Stimulated activated memory B cell treated with anti-CD40 and anti-IgM and Interleukin-4, amounts not matched to agents 10 μg/mL and 1 μg/mL and 100 μg/mL, for 72 hours (primary cell): ENCODE results near the gene ANXA2.

ENCODE experiments used
- ATAC-seq: fragments of 150-1000 bp; cut with Tn5 transposase; 2 replicates; pipeline ENCODE4 v1.10.0; 2021
- H3K27ac Mint-ChIP-seq: one replicate; pipeline ENCODE4 v1.8.0; 2022; ENCODE audit warnings: mild to moderate bottlenecking, mixed read lengths
- H3K27me3 Mint-ChIP-seq: one replicate; pipeline ENCODE4 v1.8.0; 2022; ENCODE audit warnings: mixed read lengths
- H3K36me3 Mint-ChIP-seq: one replicate; pipeline ENCODE4 v1.8.0; 2022; ENCODE audit warnings: mixed read lengths
- H3K4me1 Mint-ChIP-seq: one replicate; pipeline ENCODE4 v1.8.0; 2022; ENCODE audit warnings: mixed read lengths
- H3K4me3 Mint-ChIP-seq: one replicate; pipeline ENCODE4 v1.8.0; 2022; ENCODE audit warnings: mild to moderate bottlenecking, moderate library complexity, mixed read lengths
- H3K9me3 Mint-ChIP-seq: one replicate; pipeline ENCODE4 v1.8.0; 2022; ENCODE audit warnings: mixed read lengths

The ANXA2 gene

DNA sequence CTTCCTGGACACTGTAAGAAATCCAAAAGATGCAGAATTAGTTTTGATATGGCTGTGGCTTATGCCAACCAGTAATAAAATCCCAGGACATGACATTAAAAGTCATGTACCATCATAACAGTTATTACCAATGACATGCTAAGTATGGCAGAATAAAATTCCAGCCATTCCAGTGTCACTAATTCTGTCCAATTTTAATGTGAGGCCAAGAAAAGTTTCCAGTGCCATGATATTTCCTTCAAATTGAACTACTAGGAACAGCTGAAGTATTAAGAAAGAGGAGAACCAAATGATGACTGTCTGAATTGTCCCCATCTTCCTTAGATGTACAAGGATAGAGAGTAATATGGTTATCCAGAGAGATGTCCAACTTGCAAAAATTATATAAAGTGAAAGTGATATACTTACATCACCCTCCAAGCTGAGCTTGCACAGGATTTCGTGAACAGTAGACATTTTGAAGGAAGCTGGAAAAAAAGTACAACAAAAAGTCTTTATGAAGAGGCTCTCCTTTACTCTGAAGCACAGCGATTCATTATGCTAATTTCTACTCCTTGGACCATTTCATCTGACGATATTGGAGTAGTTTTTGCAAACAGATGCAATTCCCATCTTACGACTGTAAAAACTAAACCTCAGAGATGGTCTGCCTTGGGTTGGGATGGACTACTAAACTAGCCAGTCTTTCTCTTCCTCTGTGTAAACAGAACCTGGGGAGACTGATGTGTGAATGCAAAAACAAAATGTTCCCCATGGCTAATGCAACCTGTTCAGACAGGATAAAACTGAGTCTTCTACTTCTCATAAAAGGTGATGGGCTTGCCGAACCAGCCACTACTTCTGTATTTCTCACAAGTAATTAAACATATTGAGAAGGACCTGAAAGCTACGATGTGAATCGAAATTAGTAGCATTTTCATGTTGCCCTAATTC, 11.9 kb downstream of the ANXA2 start:
- Mint-ChIP-seq H3K27me3 (no peaks in the 10 kb centered on the region), H3K36me3 (peaks cover 55% of the 10 kb centered on the region), H3K4me3 (no peak overlapping the region), H3K27ac (no peak overlapping the region), H3K9me3 (no peaks in the 10 kb centered on the region), H3K4me1 (peaks cover 32% of the 10 kb centered on the region)
- ATAC-seq = no peak

DNA sequence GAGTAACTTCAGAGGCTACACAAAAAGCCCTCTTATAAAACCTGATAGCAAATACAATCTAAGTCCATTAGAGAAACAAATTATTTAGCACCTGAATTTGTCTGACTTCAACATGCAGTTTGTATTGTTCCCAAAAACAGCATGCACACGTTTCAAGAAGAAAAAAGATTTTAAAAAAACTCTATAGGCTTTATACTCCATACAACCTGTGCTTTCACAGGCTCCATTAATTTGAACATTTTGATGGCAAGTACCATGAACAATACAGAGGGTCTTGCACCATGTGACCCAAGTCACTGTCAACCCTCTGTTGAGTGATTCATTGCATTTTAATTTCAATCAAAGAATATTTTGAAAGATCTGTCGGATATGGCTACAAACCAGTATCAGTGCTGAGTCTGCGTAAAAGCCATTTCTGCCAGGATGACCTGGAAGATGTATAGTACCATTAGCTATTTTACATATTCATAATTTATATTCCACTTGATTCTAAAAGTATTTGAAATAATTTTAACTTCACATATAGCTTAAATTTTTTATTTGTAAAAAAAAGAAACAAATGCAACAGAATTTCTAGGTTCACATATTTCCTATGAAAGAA, 13.2 kb downstream of the ANXA2 start:
- Mint-ChIP-seq H3K4me3 (no peak overlapping the region), H3K27me3 (no peaks in the 10 kb centered on the region), H3K27ac (no peak overlapping the region), H3K36me3 (peaks cover 50% of the 10 kb centered on the region), H3K9me3 (no peaks in the 10 kb centered on the region), H3K4me1 (peaks cover 21% of the 10 kb centered on the region)
- no peak for ATAC-seq

- peaks cover 46% of the 10 kb centered on the region for H3K36me3 Mint-ChIP-seq
- peaks cover 15% of the 10 kb centered on the region for H3K4me1 Mint-ChIP-seq
- H3K27ac Mint-ChIP-seq = no peak overlapping the region
- H3K9me3 Mint-ChIP-seq = no peaks in the 10 kb centered on the region
- H3K27me3 Mint-ChIP-seq = no peaks in the 10 kb centered on the region
- ATAC-seq = no peak
- no peak overlapping the region for H3K4me3 Mint-ChIP-seq
These were observed 13.7 kb downstream of the ANXA2 start for GRCh38 chr15:60384053-60384452.

- Mint-ChIP-seq H3K36me3 (peaks cover 46% of the 10 kb centered on the region), H3K27me3 (no peaks in the 10 kb centered on the region), H3K4me3 (no peak overlapping the region), H3K9me3 (no peaks in the 10 kb centered on the region), H3K4me1 (peaks cover 8% of the 10 kb centered on the region), H3K27ac (no peak overlapping the region)
- ATAC-seq = no peak
These were observed 14.8 kb downstream of the ANXA2 start for GRCh38 chr15:60382773-60383674.

DNA sequence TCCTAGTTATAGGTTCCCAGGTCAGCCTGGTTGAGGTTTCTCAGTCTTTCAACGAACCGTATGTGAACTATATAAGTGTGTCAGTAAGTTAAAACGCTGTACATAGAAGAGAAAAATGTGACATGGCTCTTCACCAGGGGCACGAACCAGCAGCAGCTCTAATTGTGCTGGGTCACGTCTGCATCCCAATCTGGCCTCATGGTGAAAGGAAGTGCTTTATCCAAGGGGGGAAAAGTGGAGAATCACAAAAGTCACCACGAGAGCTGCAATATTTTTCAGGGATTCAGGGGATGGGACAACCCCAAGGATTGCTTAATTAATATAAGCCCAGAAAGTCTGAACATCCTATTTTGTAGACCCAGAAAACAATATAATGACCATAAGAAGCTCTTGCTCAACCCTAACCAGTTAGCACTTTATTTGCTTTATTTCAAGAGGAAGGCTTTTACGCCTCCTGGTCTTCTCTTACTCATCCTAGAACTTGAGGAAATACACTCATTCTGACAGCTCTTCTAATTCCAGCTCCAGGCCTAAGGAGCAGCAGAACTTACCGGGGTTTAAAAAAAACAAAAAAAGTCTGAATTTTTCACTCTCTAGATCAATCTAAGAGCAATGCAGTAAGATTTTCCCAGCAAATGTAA, 16.5 kb downstream of the ANXA2 start:
- peaks cover 45% of the 10 kb centered on the region for H3K36me3 Mint-ChIP-seq
- H3K9me3 Mint-ChIP-seq = no peaks in the 10 kb centered on the region
- no peaks in the 10 kb centered on the region for H3K4me1 Mint-ChIP-seq
- ATAC-seq = no peak
- no peak overlapping the region for H3K4me3 Mint-ChIP-seq
- no peak overlapping the region for H3K27ac Mint-ChIP-seq
- H3K27me3 Mint-ChIP-seq = no peaks in the 10 kb centered on the region

DNA sequence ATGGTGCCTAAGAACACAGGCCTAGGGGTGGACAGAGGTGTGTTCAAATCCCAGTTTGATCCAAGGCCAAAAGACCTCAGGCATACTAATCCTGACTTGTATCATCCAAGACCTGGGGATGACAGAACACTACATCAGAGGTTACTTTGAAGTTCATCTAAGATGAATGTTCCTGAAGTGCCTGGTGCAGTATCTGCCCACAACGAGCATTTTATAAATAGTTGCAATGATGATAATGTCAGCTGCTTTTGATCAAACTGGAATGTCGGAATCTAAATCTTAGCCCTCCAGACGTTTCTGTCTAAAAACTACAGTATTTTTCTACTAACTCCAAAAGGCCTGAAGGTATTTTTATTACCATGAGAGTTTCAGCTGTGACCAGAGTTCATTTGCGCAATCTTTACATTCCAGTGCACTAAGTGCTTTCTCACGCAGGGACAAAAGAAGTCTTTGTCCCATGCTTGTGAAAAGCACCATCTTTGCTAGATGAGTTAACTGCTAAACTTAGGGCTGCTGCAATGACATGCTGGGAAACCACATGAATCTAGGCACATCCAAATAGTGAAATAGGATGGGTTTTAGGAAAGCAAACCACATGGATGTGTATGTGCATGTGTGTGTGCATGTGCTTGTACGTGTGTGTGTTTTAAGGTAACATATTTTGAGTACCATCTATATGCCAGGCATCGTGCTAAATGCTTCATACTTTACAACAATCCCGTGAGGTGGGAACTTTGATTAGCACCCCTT, 18.1 kb downstream of the ANXA2 start:
- H3K27ac Mint-ChIP-seq = no peak overlapping the region
- H3K9me3 Mint-ChIP-seq = no peaks in the 10 kb centered on the region
- peaks cover 53% of the 10 kb centered on the region for H3K36me3 Mint-ChIP-seq
- H3K4me1 Mint-ChIP-seq = peaks cover 4% of the 10 kb centered on the region
- ATAC-seq = no peak
- H3K4me3 Mint-ChIP-seq = no peak overlapping the region
- H3K27me3 Mint-ChIP-seq = no peaks in the 10 kb centered on the region

GRCh38 chr15:60379185-60379524, 18.6 kb downstream of the ANXA2 start:
- Mint-ChIP-seq H3K4me1 (peaks cover 4% of the 10 kb centered on the region), H3K9me3 (no peaks in the 10 kb centered on the region), H3K27ac (no peak overlapping the region), H3K36me3 (peaks cover 52% of the 10 kb centered on the region), H3K4me3 (no peak overlapping the region), H3K27me3 (no peaks in the 10 kb centered on the region)
- ATAC-seq = no peak

- no peaks in the 10 kb centered on the region for H3K27me3 Mint-ChIP-seq
- no peaks in the 10 kb centered on the region for H3K9me3 Mint-ChIP-seq
- H3K36me3 Mint-ChIP-seq = peaks cover 48% of the 10 kb centered on the region
- no peak overlapping the region for H3K27ac Mint-ChIP-seq
- no peak overlapping the region for H3K4me3 Mint-ChIP-seq
- no peak for ATAC-seq
- H3K4me1 Mint-ChIP-seq = peaks cover 4% of the 10 kb centered on the region
These were observed 21.1 kb downstream of the ANXA2 start for GRCh38 chr15:60376677-60377095.

- Mint-ChIP-seq H3K27ac (no peak overlapping the region), H3K27me3 (no peaks in the 10 kb centered on the region), H3K9me3 (no peaks in the 10 kb centered on the region), H3K36me3 (peaks cover 52% of the 10 kb centered on the region), H3K4me1 (peaks cover 4% of the 10 kb centered on the region), H3K4me3 (no peak overlapping the region)
- no peak for ATAC-seq
These were observed 22.5 kb downstream of the ANXA2 start for GRCh38 chr15:60375306-60375705.

DNA sequence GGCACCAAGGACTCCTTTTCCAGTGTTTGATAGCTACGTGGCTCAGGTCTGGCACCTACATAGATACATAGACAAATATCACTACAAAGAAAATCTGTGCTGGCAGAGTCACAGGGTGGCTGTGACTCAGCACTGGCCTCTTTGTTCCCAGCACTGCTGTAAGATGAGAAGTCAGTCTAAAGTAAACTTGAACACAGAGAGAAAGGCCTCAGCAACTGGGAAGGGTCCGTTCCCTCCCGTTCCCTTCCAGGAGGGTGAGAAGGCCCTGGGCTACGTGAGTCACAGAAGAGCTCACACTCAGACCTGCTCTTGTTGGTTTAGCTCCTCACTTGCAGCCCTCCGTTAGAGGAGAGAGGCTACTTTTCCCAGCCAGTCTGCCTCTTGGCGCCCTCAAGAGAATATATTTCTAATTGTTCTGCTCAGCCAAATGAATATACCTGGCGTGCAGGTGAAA, 23.1 kb downstream of the ANXA2 start:
- H3K27me3 Mint-ChIP-seq = no peaks in the 10 kb centered on the region
- peaks cover 4% of the 10 kb centered on the region for H3K4me1 Mint-ChIP-seq
- no peak overlapping the region for H3K27ac Mint-ChIP-seq
- no peaks in the 10 kb centered on the region for H3K9me3 Mint-ChIP-seq
- no peak for ATAC-seq
- H3K4me3 Mint-ChIP-seq = no peak overlapping the region
- H3K36me3 Mint-ChIP-seq = peaks cover 52% of the 10 kb centered on the region

DNA sequence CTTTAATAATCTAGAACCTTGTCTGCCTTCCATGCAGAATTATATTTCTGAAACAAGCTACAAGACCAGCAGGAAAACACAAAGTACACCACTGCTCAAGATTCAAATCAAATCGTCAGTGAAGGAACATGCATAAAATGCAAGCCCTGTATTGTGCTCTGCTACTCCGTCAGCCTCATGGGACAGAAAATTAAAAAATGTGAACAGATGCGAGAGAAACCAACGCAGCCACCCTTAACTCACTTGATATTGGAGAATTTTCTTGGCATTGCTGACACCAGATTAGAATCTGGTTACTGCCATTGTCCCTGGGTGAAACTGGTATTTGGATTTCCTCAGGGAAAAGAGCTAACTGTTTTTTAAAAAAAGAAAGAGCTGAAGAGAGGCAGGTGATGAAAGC, 23.6 kb downstream of the ANXA2 start:
- peaks cover 4% of the 10 kb centered on the region for H3K4me1 Mint-ChIP-seq
- H3K27me3 Mint-ChIP-seq = no peaks in the 10 kb centered on the region
- no peak overlapping the region for H3K4me3 Mint-ChIP-seq
- peaks cover 55% of the 10 kb centered on the region for H3K36me3 Mint-ChIP-seq
- no peak overlapping the region for H3K27ac Mint-ChIP-seq
- H3K9me3 Mint-ChIP-seq = no peaks in the 10 kb centered on the region
- ATAC-seq = no peak

DNA sequence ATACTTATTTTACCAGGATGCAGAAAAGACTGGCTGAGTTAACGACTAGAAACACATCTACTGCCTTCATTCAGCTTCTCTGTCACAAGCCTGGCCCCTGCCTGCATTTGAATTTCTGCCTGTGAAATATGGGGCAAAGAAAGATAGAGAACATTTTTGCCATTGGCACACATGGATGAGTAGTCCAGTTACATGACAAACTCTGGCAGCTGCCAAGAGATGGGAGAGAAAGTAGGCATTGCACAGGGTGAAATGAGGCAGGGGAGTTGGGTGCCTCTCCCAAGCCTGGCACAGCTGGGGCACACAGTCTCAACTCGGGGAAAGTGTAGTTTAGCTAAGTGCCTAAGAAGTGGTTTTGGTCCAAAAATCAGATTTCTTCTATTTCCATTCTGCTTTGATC, 24.0 kb downstream of the ANXA2 start:
- no peaks in the 10 kb centered on the region for H3K27me3 Mint-ChIP-seq
- H3K36me3 Mint-ChIP-seq = peaks cover 57% of the 10 kb centered on the region
- no peak for ATAC-seq
- no peak overlapping the region for H3K27ac Mint-ChIP-seq
- no peaks in the 10 kb centered on the region for H3K9me3 Mint-ChIP-seq
- H3K4me3 Mint-ChIP-seq = no peak overlapping the region
- peaks cover 4% of the 10 kb centered on the region for H3K4me1 Mint-ChIP-seq

DNA sequence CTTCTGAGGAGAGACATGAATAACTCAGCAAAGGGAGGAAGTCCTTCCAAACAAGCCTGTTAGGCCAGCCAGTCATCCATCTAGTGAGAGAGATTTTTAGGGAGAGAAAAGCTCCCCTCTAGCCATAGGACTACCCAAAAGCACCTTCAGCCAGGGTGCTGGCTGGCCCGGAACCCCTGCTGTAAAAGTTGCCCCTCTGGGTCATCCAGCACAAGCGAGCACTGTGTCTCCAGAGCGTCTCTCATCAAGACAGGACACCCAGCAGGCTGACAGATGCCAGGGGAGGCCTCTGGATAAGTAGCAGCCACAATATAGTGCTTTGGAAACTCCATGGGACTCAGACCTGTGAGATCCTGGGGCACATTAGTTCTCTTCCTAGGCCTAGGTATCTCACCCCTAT, 24.5 kb downstream of the ANXA2 start:
- peaks cover 57% of the 10 kb centered on the region for H3K36me3 Mint-ChIP-seq
- ATAC-seq = no peak
- no peaks in the 10 kb centered on the region for H3K27me3 Mint-ChIP-seq
- no peaks in the 10 kb centered on the region for H3K9me3 Mint-ChIP-seq
- peaks cover 4% of the 10 kb centered on the region for H3K4me1 Mint-ChIP-seq
- no peak overlapping the region for H3K4me3 Mint-ChIP-seq
- peak overlapping the region; percentile 32 for H3K27ac Mint-ChIP-seq

- peaks cover 57% of the 10 kb centered on the region for H3K36me3 Mint-ChIP-seq
These were observed 25.0 kb downstream of the ANXA2 start for GRCh38 chr15:60372756-60373155.

More at GRCh38 chr15:60372756-60373155, 25.0 kb downstream of the ANXA2 start:
- Mint-ChIP-seq H3K4me3 (no peak overlapping the region), H3K27me3 (no peaks in the 10 kb centered on the region), H3K9me3 (no peaks in the 10 kb centered on the region), H3K4me1 (peaks cover 4% of the 10 kb centered on the region), H3K27ac (peak overlapping the region; percentile 32)
- ATAC-seq = no peak
